ENCODE data around the gene CHMP2A.

DNA sequence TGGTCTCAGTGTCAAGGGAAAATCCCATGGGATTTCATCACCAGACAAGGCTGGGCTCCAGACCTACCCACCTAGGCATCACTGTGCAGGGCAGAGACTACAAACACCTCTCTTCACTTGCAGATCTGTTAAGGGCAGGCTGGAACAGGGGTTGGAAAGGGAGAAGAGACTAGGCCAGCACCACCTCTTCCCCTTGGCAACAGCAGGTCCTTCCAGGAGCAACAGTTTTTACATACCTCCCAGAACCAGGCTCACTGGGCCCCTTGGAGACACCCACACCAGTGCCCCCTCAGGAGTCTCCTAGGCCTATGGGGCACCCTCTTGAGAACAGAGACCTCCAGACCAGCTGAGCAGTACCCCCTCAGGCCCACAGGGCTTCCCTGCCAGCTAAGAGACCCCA lies 6.0 kb upstream of the CHMP2A start:
- TF ChIP-seq CTCF (IDR thresholded peaks at IDR 0.05) (no peak), POLR2AphosphoS5 (IDR thresholded peaks at IDR 0.05; ENCODE audit: low read depth, low read length) (no peak), USF1 (IDR thresholded peaks at IDR 0.05; ENCODE audit: borderline replicate concordance, low read depth) (no peak), EP300 (IDR thresholded peaks at IDR 0.05; ENCODE audit: borderline replicate concordance in 1 of 2, low read depth in 1 of 2, low read length in 1 of 2) (no peak), RCOR1 (IDR thresholded peaks at IDR 0.05; ENCODE audit: low read length) (no peak), CHD2 (IDR thresholded peaks at IDR 0.05; ENCODE audit: low read length, partially characterized antibody) (no peak), GABPA (IDR thresholded peaks at IDR 0.05; ENCODE audit: low read depth) (no peak), MXI1 (IDR thresholded peaks at IDR 0.05; ENCODE audit: low read depth, low read length) (no peak), YY1 (IDR thresholded peaks at IDR 0.05; ENCODE audit: low read depth) (no peak), ELF1 (IDR thresholded peaks at IDR 0.05) (no peak), REST (IDR thresholded peaks at IDR 0.05; ENCODE audit: low read depth, low read length) (no peak), TCF12 (IDR thresholded peaks at IDR 0.05) (no peak)

Data from SK-N-SH (cell line).